ENCODE data around the gene RFT1. TPM values are rescaled to one million over a fixed set of nuclear protein-coding genes. Genes with fewer than 3 reads are reported as not detected.

RFT1 gene
- total and polyA plus RNA-seq, 2 of the 13 experiments (the other 11 are each of a cell fraction or from before 2014, with no cell fraction given), result 23.2 to 37.0 TPM

- FAIRE-seq, result no peak
- Histone ChIP-seq H3K4me1 (ENCODE audit: insufficient read depth, low read length) (peaks cover 19% of the 10 kb centered on the region), H3K9me3 (ENCODE audit: low read length) (no peaks in the 10 kb centered on the region), H3K9ac (ENCODE audit: insufficient read depth, low read depth, low read length) (no peak overlapping the region), H3K36me3 (replicated peaks in 1 of 2; ENCODE audit: control insufficient read depth in 1 of 2, insufficient read depth in 2 of 2, low read length in 2 of 2) (no peaks in the 10 kb centered on the region), H3K4me3 (replicated peaks in 1 of 3; ENCODE audit: insufficient read depth in 1 of 3, low read depth in 2 of 3, low read length in 3 of 3) (no peak overlapping the region), H4K20me1 (ENCODE audit: insufficient read depth, low read length) (no peaks in the 10 kb centered on the region), H3K4me2 (ENCODE audit: low read depth, low read length) (no peak overlapping the region), H3K79me2 (ENCODE audit: insufficient read depth, low read length) (no peaks in the 10 kb centered on the region), H3K27ac (ENCODE audit: extremely low read length, insufficient read depth, low read length) (no peak overlapping the region), H3K27me3 (ENCODE audit: control insufficient read depth in 1 of 2, insufficient read depth in 2 of 2, low read length in 2 of 2) (no peaks in the 10 kb centered on the region), H2AFZ (ENCODE audit: low read length) (no peak overlapping the region)
- ChIA-PET CTCF (ENCODE audit: low intra/inter-chr PET ratio, low total read pairs) (no interaction called here), POLR2A (no interaction called here)
- no peak for DNase-seq (ENCODE audit: low spot score)
- WGBS (ENCODE audit: low lambda C conversion rate), result 75% methylated on average over 8 of the region's 8 CpGs
- in situ Hi-C loops (cut with HindIII; ENCODE audit: extremely low pct_ligation_motif_present, low pct_unique_long_range_greater_than_20kb) (no loop called here), intact Hi-C loops (cut with micrococcal nuclease; ENCODE audit: unreplicated experiment) (no loop called here)
- BruUV-seq (replicated peaks), result no TSS peak
- ATAC-seq, result no peak
- TF ChIP-seq KDM3A (CRISPR knock-in tag; IDR thresholded peaks at IDR 0.05; ENCODE audit: low read depth), result no peak
- TF ChIP-seq NFAT5 (CRISPR knock-in tag; IDR thresholded peaks at IDR 0.05), result no peak
- TF ChIP-seq ZNF879 (CRISPR knock-in tag; IDR thresholded peaks at IDR 0.05), result no peak
- TF ChIP-seq TGIF2 (CRISPR knock-in tag; IDR thresholded peaks at IDR 0.05), result no peak
- TF ChIP-seq XRCC5 (optimal IDR thresholded peaks at IDR 0.05; ENCODE audit: low read length), result no peak
- no peak for TF ChIP-seq KLF9 (CRISPR knock-in tag; IDR thresholded peaks at IDR 0.05; ENCODE audit: low read depth)
- no peak for TF ChIP-seq STAG1 (CRISPR knock-in tag; IDR thresholded peaks at IDR 0.05)
- TF ChIP-seq ZNF281 (CRISPR knock-in tag; IDR thresholded peaks at IDR 0.05; ENCODE audit: borderline replicate concordance), result no peak
- TF ChIP-seq FUBP1 (CRISPR knock-in tag; IDR thresholded peaks at IDR 0.05; ENCODE audit: borderline replicate concordance), result no peak
- no peak for TF ChIP-seq ZNF605 (CRISPR knock-in tag; IDR thresholded peaks at IDR 0.05)
- TF ChIP-seq ZNF468 (CRISPR knock-in tag; IDR thresholded peaks at IDR 0.05), result no peak
- no peak for TF ChIP-seq SETDB1 (CRISPR knock-in tag; IDR thresholded peaks at IDR 0.05; ENCODE audit: borderline replicate concordance)
- no peak for TF ChIP-seq ZNF567 (CRISPR knock-in tag; IDR thresholded peaks at IDR 0.05; ENCODE audit: borderline replicate concordance)
- no peak for TF ChIP-seq ZNF792 (CRISPR knock-in tag; IDR thresholded peaks at IDR 0.05)
- TF ChIP-seq TRAFD1 (CRISPR knock-in tag; IDR thresholded peaks at IDR 0.05; ENCODE audit: borderline replicate concordance), result no peak
Observed at GRCh38 chr3:53082736-53083135, 47.5 kb downstream of the RFT1 start.
